ENCODE measurements around the gene PRKAR2B.
"Not testable (repeated sequence)": the region's sequence is repeated elsewhere in the genome, so short reads cannot be mapped to it uniquely, and the experiment has no call there.

The PRKAR2B gene

DNA sequence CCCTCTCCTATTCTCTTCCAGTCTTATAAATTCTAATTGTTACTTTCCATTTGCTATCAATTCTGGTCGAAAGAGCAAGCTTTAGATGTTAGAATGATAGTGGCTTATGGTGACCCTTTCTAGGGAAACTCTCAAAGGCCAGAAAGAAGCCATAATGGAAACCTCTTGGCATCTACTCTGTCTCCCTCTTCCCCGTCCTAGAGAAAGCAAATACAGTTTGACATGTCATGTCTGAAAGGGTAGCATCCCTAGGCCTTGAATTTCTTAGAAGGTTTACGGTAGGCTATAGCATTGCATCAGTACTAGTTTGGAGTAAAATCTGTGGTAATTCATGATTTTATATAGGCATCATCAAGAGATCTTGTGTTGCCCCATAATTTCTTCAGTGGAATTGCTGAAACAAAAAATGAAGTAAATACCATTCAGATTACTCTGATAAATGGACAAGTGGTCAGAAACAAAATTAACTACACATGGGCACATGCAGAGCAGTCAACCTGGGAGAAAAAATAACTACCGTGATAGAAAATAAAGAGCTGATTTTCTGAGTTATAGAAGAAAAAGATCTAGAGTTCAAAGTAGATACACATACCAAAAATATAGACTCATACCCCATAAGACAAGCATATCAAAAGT lies 4.4 kb downstream of the PRKAR2B start:
- DNase-seq (ENCODE audit: low read depth): no peak

- DNase-seq (ENCODE audit: low read depth): no peak
These were observed 5.0 kb downstream of the PRKAR2B start for GRCh38 chr7:107049480-107049879.

GRCh38 chr7:107049971-107050532 lies 5.5 kb downstream of the PRKAR2B start:
- no peak for DNase-seq (ENCODE audit: low read depth)

DNA sequence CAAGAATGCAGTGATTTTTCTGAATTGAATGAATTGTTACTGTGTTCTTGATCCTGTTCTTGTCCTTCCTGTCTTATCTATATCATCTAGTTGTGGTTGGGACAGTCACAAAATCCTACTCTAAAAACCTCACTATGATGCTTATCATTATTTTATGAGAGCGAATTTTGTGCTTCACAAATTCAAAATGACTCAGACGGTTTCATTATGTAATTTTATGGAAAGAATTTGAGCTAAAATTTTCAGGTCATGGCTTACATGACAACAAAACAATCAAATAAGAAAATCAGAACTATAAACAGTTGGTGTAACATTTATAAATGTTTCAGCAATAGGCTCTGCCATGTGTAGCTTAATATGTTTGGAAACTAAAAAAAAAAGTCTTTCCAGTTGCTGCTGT lies 6.9 kb downstream of the PRKAR2B start:
- DNase-seq (ENCODE audit: low read depth): no peak

DNA sequence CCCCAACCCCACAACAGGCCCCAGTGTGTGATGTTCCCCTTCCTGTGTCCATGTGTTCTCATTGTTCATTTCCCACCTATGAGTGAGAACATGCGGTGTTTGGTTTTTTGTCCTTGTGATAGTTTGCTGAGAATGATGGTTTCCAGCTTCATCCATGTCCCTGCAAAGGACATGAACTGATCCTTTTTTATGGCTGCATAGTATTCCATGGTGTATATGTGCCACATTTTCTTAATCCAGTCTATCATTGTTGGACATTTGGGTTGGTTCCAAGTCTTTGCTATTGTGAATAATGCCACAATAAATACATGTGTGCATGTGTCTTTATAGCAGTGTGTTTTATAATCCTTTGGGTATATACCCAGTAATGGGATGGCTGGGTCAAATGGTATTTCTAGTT lies 10.5 kb downstream of the PRKAR2B start:
- not testable (repeated sequence) for DNase-seq (ENCODE audit: low read depth)

DNA sequence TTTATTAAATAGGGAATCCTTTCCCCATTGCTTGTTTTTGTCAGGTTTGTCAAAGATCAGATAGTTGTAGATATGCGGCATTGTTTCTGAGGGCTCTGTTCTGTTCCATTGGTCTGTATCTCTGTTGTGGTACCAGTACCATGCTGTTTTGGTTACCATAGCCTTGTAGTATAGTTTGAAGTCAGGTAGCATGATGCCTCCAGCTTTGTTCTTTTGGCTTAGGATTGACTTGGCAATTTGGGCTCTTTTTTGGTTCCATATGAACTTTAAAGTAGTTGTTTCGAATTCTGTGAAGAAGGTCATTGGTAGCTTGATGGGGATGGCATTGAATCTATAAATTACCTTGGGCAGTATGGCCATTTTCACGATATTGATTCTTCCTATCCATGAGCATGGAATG lies 11.6 kb downstream of the PRKAR2B start:
- DNase-seq (ENCODE audit: low read depth): not testable (repeated sequence)

DNA sequence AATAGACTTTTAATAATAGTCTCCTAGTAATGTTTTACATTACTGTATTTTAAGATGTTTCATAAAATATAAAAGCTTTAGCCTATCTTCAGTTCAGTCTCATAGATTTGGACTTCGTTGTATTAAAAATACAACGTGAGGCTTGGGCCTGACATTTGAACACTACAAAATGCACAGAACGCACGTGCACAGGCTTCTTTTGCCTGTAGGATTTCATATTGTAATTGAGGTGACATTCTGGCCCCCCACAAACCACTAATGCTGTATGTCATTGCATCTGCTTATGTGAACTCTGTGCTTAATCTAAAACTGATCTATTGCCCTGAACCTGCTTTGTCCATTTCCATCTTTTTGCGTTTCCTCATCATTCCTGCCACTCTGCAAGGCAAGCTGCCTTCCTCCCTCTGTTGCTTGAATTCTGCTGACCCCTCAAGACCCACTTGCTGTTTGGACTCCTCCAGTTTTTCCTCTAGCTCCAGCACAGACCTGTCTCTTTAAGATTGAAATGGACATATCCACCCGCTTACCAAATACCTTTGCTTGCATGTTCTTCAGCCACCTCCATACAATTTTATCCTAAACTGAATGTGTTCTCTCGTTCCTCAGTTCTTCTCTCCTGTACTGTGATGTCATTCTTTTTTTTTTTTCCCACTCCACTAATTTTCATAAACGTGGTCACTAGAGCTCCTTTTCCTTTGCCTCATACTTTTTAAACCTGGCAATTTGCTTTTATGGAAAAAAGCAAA lies 12.4 kb downstream of the PRKAR2B start:
- no peak for DNase-seq (ENCODE audit: low read depth)

DNA sequence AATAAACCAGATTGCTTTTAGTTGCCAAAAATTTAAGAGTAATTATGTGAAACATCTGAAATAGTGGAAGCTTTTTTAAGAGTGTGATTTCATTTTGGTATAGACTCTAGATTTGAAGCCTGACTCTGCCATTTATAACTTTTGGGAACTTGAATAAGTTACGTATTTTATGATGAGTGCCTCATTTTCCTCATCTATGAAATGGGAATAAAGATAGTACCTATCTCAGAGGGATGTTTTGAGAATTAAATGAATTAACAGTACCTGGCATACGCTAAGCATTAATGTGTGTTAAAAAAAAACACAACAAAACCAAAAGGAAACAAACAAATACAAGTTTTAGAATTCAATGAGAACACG lies 12.9 kb downstream of the PRKAR2B start:
- no peak for DNase-seq (ENCODE audit: low read depth)

DNA sequence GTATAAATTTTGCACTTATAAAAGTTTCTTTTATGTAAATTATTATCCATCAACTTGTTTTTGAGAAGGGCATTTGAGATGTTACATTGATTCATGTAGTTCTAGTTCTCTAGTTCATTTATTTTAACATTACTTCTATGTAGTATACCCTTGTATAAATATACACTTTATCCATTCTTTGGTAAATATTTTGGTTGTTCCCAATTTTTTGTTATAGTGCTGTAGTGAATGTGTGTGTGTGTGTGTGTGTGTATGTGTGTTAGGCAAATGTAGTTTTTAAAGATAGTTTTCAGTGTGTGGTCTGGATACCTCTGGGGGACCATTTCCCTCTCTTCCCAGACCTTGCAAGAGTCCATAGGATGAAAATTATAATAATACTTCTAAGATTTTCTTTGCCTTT lies 15.0 kb downstream of the PRKAR2B start:
- DNase-seq (ENCODE audit: low read depth): no peak

GRCh38 chr7:107063245-107064120 lies 19.0 kb downstream of the PRKAR2B start:
- no peak for DNase-seq (ENCODE audit: low read depth)

GRCh38 chr7:107064255-107064654 lies 19.8 kb downstream of the PRKAR2B start:
- no peak for DNase-seq (ENCODE audit: low read depth)

GRCh38 chr7:107065929-107066247 lies 21.4 kb downstream of the PRKAR2B start:
- no peak for DNase-seq (ENCODE audit: low read depth)

DNA sequence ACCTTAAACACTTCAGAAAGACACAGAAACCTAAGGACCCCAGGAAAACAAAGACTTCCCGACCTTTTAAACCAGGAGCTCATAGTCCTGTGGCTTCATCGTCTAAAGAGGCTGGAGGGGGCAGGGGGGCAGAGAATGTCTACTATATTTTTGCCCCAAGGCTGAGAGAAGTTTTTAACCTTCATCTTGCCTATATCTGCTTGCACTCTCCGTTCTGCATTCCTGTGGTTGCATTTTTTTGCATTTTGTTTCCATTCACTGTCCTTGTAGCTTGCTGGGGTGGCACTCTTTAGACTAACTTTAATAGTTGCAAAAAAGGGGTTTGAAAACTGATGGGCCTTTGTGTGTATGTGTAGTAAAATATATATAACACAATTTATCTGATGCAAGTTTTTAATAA lies 23.7 kb downstream of the PRKAR2B start:
- DNase-seq (ENCODE audit: low read depth): no peak

- no peak for DNase-seq (ENCODE audit: low read depth)
These were observed 25.0 kb downstream of the PRKAR2B start for GRCh38 chr7:107069457-107069856.

- DNase-seq (ENCODE audit: low read depth): no peak
These were observed 26.2 kb downstream of the PRKAR2B start for GRCh38 chr7:107070710-107071109.

GRCh38 chr7:107071129-107071528 lies 26.6 kb downstream of the PRKAR2B start:
- DNase-seq (ENCODE audit: low read depth): no peak

GRCh38 chr7:107072133-107072532 lies 27.6 kb downstream of the PRKAR2B start:
- DNase-seq (ENCODE audit: low read depth): no peak

- DNase-seq (ENCODE audit: low read depth): no peak
These were observed 31.5 kb downstream of the PRKAR2B start for GRCh38 chr7:107075863-107076574.

DNA sequence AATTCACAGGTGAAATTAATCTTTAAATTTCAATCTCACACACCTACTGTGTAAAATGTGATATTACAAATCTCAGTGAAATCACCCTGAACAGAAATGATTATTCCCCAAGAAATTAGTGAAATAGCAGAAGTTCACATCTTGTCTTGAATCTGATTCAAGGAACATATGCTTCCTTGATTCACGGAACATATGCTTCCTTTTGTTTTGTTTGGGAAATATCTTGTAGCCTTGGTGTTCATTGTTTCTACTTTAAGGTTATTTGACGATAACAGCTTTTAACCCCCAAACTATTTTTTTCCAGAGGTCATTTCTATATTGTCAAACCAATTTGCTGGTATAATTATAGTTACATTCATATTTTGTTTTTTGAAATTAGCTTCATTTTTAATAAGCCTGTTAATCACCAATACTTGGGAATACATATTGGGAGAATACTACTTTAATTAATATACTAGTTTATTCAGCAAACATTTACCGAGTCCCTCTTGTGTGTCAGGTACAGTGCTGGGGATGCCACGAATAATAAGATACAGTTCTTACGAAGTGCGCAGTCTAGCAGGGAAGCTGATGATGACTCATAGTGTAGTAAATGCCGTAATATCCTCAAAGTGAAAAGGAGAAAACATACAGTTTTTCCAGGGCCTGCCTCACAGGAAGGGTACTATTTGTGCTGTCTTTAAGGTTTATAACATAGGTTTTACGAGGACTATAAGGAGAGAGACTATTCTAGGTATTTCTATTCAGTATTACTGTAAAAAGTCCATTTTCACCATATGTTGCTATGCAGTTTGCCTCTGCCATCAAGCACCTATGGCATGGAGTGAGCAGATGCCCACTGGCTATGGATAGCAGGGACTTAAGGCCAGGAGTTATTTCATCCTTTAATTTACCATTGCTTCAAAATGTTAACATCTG lies 32.5 kb downstream of the PRKAR2B start:
- no peak for DNase-seq (ENCODE audit: low read depth)

- DNase-seq (ENCODE audit: low read depth): no peak
These were observed 33.4 kb downstream of the PRKAR2B start for GRCh38 chr7:107077699-107078516.
